SU-DHL-6 (cell line): ENCODE results near the gene ANKH.

ENCODE experiments used
- H2AFZ ChIP-seq: fragments of 200-600 bp; sonication (generic); 2 replicates; pipeline ENCODE4 v1.6.1; 2014; ENCODE audit warnings: low read depth, mild to moderate bottlenecking, moderate library complexity, mixed read lengths, antibody characterized with exemption, low read length; ENCODE audit not compliant: severe bottlenecking
- H3F3A ChIP-seq: fragments of 200-600 bp; shearing (Covaris generic); 2 replicates; pipeline ENCODE4 v1.6.0; 2016; ENCODE audit warnings: antibody characterized with exemption, mild to moderate bottlenecking; ENCODE audit not compliant: insufficient read depth
- H3K27ac ChIP-seq: fragments of 200-600 bp; sonication (generic); 2 replicates; pipeline ENCODE4 v1.5.1; 2016; ENCODE audit warnings: low read depth, mild to moderate bottlenecking, low read length, moderate library complexity, mixed read lengths
- H3K27me3 ChIP-seq: fragments of 200-600 bp; sonication (generic), shearing (Covaris generic); 2 replicates; pipeline ENCODE4 v1.6.0; 2014; ENCODE audit warnings: mild to moderate bottlenecking, low read length
- H3K36me3 ChIP-seq: fragments of 200-600 bp; sonication (generic); 2 replicates; pipeline ENCODE4 v1.6.1; 2014; ENCODE audit warnings: mild to moderate bottlenecking, low read length, mixed read lengths
- H3K4me2 ChIP-seq: fragments of 300-600, 200-600 bp; shearing (Covaris generic), sonication (generic); 2 replicates; pipeline ENCODE4 v1.6.0; 2014; ENCODE audit warnings: low read length, low read depth, mild to moderate bottlenecking; ENCODE audit not compliant: poor library complexity, severe bottlenecking
- H3K4me3 ChIP-seq: fragments of 200-600 bp; sonication (generic); 2 replicates; pipeline ENCODE4 v1.5.1; 2014; ENCODE audit warnings: antibody characterized with exemption, low read length, mild to moderate bottlenecking, mixed read lengths; ENCODE audit not compliant: insufficient read depth, poor library complexity, severe bottlenecking
- H3K79me2 ChIP-seq: fragments of 200-600 bp; sonication (generic); 2 replicates; pipeline ENCODE4 v1.6.1; 2014; ENCODE audit warnings: mild to moderate bottlenecking, low read length, moderate library complexity; ENCODE audit not compliant: insufficient read depth
- H3K9ac ChIP-seq: fragments of 200-600 bp; sonication (generic); 2 replicates; pipeline ENCODE4 v1.7.0; 2014; ENCODE audit warnings: mild to moderate bottlenecking, low read length
- H3K9me2 ChIP-seq: fragments of 200-600 bp; sonication (generic); replicated peaks from 2 replicates; pipeline ENCODE4 v1.6.1; 2014; ENCODE audit warnings: low read length; ENCODE audit not compliant: insufficient read depth
- H3K9me3 ChIP-seq: fragments of 200-600 bp; sonication (generic); 2 replicates; pipeline ENCODE4 v1.6.1; 2014; ENCODE audit warnings: low read length, mixed read lengths; ENCODE audit not compliant: insufficient read depth
- H4K20me1 ChIP-seq: fragments of 200-600 bp; sonication (generic); 2 replicates; pipeline ENCODE4 v1.6.1; 2014; ENCODE audit warnings: low read depth, mild to moderate bottlenecking, antibody characterized with exemption, low read length, moderate library complexity, mixed read lengths
- CTCF ChIP-seq: fragments of 200-600 bp; sonication (generic); IDR thresholded peaks from one replicate; pipeline ENCODE4 v1.5.1; 2017; ENCODE audit warnings: antibody characterized with exemption, mild to moderate bottlenecking, low read length, moderate library complexity; ENCODE audit not compliant: insufficient read depth, poor library complexity, severe bottlenecking
- EZH2phosphoT487 ChIP-seq: fragments of 200-600 bp; sonication (generic), shearing (Covaris generic); conservative IDR thresholded peaks from 2 replicates; pipeline ENCODE4 v1.6.1; 2018; ENCODE audit warnings: mild to moderate bottlenecking, antibody characterized with exemption, low read length, moderate library complexity, mixed read lengths

Gene ANKH

GRCh38 chr5:14900693-14901461, 29.3 kb upstream of the ANKH start:
- Histone ChIP-seq H4K20me1 (no peaks in the 10 kb centered on the region), H3K4me3 (no peak overlapping the region), H3K27ac (no peak overlapping the region), H3F3A (no peaks in the 10 kb centered on the region), H3K36me3 (no peaks in the 10 kb centered on the region), H2AFZ (no peak overlapping the region), H3K9ac (no peak overlapping the region), H3K9me2 (no peaks in the 10 kb centered on the region), H3K9me3 (no peaks in the 10 kb centered on the region), H3K79me2 (no peaks in the 10 kb centered on the region), H3K27me3 (no peaks in the 10 kb centered on the region), H3K4me2 (no peak overlapping the region)
- TF ChIP-seq CTCF (no peak), EZH2phosphoT487 (no peak)

GRCh38 chr5:14896131-14896530, 24.6 kb upstream of the ANKH start:
- H3K9me3 ChIP-seq, result no peaks in the 10 kb centered on the region
- H3K9ac ChIP-seq, result no peak overlapping the region
- TF ChIP-seq CTCF (no peak), EZH2phosphoT487 (no peak)
- no peak overlapping the region for H3K27ac ChIP-seq
- no peaks in the 10 kb centered on the region for H4K20me1 ChIP-seq
- no peaks in the 10 kb centered on the region for H3K27me3 ChIP-seq
- no peak overlapping the region for H2AFZ ChIP-seq
- H3F3A ChIP-seq, result no peaks in the 10 kb centered on the region
- H3K4me3 ChIP-seq, result no peak overlapping the region
- H3K9me2 ChIP-seq, result no peaks in the 10 kb centered on the region
- H3K79me2 ChIP-seq, result no peaks in the 10 kb centered on the region
- H3K4me2 ChIP-seq, result no peak overlapping the region
- H3K36me3 ChIP-seq, result no peaks in the 10 kb centered on the region

- Histone ChIP-seq H3K9ac (no peak overlapping the region), H3K79me2 (no peaks in the 10 kb centered on the region), H3K36me3 (no peaks in the 10 kb centered on the region), H3K27me3 (no peaks in the 10 kb centered on the region), H3F3A (no peaks in the 10 kb centered on the region), H3K27ac (no peak overlapping the region), H3K9me3 (no peaks in the 10 kb centered on the region), H3K9me2 (no peaks in the 10 kb centered on the region), H2AFZ (no peak overlapping the region), H3K4me2 (no peak overlapping the region), H3K4me3 (no peak overlapping the region), H4K20me1 (no peaks in the 10 kb centered on the region)
- TF ChIP-seq EZH2phosphoT487 (no peak), CTCF (no peak)
These were observed 23.7 kb upstream of the ANKH start for GRCh38 chr5:14895301-14895700.
